Keratinocyte (primary cell): ENCODE results near the gene JMJD7. TPM values are rescaled to one million over a fixed set of nuclear protein-coding genes. Genes with fewer than 3 reads are reported as not detected.

Experiments used
- DNase-seq: peaks from one replicate; pipeline ENCODE4 v3.0.0-alpha.2; 2011; ENCODE audit warnings: low read depth, missing footprints, low spot score
- FAIRE-seq: peaks from 2 replicates; lab custom pipeline; 2011; peaks lifted over from hg19 to GRCh38; lab: Jason Lieb, UNC
- H2AFZ ChIP-seq: 2 replicates; pipeline ENCODE4 v1.6.0; 2012; ENCODE audit warnings: low read length, control low read depth, inconsistent platforms; ENCODE audit not compliant: control insufficient read depth
- H3K27ac ChIP-seq: 2 replicates; pipeline ENCODE4 v1.5.1; 2011; ENCODE audit warnings: low read length; ENCODE audit not compliant: control insufficient read depth, insufficient read depth
- H3K27me3 ChIP-seq: 3 replicates; pipeline ENCODE4 v1.6.0; 2011; ENCODE audit warnings: low read length; ENCODE audit not compliant: control insufficient read depth, insufficient read depth; ENCODE audit errors: extremely low read depth
- H3K36me3 ChIP-seq, 2 experiments: 2 replicates in 1 of 2; 3 replicates in 1 of 2; pipeline ENCODE4 v1.5.1; 2011; ENCODE audit warnings: low read length in 2 of 2, mild to moderate bottlenecking in 1 of 2; ENCODE audit not compliant: control insufficient read depth in 2 of 2, insufficient read depth in 2 of 2; ENCODE audit errors: extremely low read depth in 1 of 2
- H3K4me1 ChIP-seq: 3 replicates; pipeline ENCODE4 v1.5.1; 2011; ENCODE audit warnings: low read length; ENCODE audit not compliant: control insufficient read depth, insufficient read depth; ENCODE audit errors: extremely low read depth
- H3K4me2 ChIP-seq: 3 replicates; pipeline ENCODE4 v1.6.0; 2011; ENCODE audit warnings: low read depth, low read length; ENCODE audit not compliant: control insufficient read depth, insufficient read depth; ENCODE audit errors: extremely low read depth
- H3K4me3 ChIP-seq, 3 experiments: fragments of 200-600 bp in 1 of 3; sonication (generic) in 1 of 3; 2 replicates in 2 of 3; 3 replicates in 1 of 3; pipeline ENCODE4 v1.5.1; 2011 to 2016; ENCODE audit warnings: low read length in 3 of 3, mild to moderate bottlenecking in 3 of 3, control low read depth in 2 of 3, inconsistent platforms in 1 of 3, low read depth in 1 of 3, mixed read lengths in 1 of 3, mixed run types in 1 of 3, moderate library complexity in 1 of 3; ENCODE audit not compliant: control insufficient read depth in 2 of 3, insufficient read depth in 2 of 3; ENCODE audit errors: extremely low read depth in 1 of 3
- H3K79me2 ChIP-seq: 2 replicates; pipeline ENCODE4 v1.6.0; 2012; ENCODE audit warnings: low read length; ENCODE audit not compliant: control insufficient read depth, insufficient read depth
- H3K9ac ChIP-seq: 3 replicates; pipeline ENCODE4 v1.6.0; 2011; ENCODE audit warnings: low read length; ENCODE audit not compliant: control insufficient read depth, insufficient read depth; ENCODE audit errors: extremely low read depth
- H3K9me1 ChIP-seq: 3 replicates; pipeline ENCODE4 v1.6.0; 2011; ENCODE audit warnings: low read length; ENCODE audit not compliant: control insufficient read depth, insufficient read depth; ENCODE audit errors: extremely low read depth
- H3K9me3 ChIP-seq: 2 replicates; pipeline ENCODE4 v1.5.1; 2012; ENCODE audit warnings: low read depth, low read length; ENCODE audit not compliant: control insufficient read depth
- H4K20me1 ChIP-seq: 3 replicates; pipeline ENCODE4 v1.6.0; 2011; ENCODE audit warnings: low read length; ENCODE audit not compliant: control insufficient read depth, insufficient read depth; ENCODE audit errors: extremely low read depth
- CTCF ChIP-seq, 3 experiments: IDR thresholded peaks in 1 of 3; conservative IDR thresholded peaks in 1 of 3; optimal IDR thresholded peaks in 1 of 3; 2 replicates in 2 of 3; 3 replicates in 1 of 3; pipeline versions ENCODE3 to v1.5.1; 2011; ENCODE audit warnings: low read length in 3 of 3, mild to moderate bottlenecking in 3 of 3, moderate library complexity in 2 of 3, control low read depth in 1 of 3, inconsistent platforms in 1 of 3; ENCODE audit not compliant: insufficient read depth in 2 of 3; ENCODE audit errors: extremely low read depth in 1 of 3
- EZH2 ChIP-seq: IDR thresholded peaks from one replicate; pipeline ENCODE4 v1.6.1; 2012; ENCODE audit warnings: inconsistent platforms, mild to moderate bottlenecking, low read length, moderate library complexity
- dilution Hi-C: fragments of 300-500 bp; cut with MboI; formaldehyde crosslinking; loops from one replicate; pipeline ENCODE4 v1.7.0; 2020; ENCODE audit warnings: low sequenced_read_pairs; ENCODE audit not compliant: extremely low pct_ligation_motif_present
- polyA plus RNA-seq, 5 experiments: library from polyadenylated mRNA; depleted of rRNA in 3 of 5; stranded (reverse) in 3 of 5; stranded (forward) in 1 of 5; unstranded in 1 of 5; fragments of >200 nt; gene quantifications; 1 replicate in 1 of 5; 2 replicates in 3 of 5; 3 replicates in 1 of 5; pipeline versions ENCODE4 v1.2.1 to v1.2.3, GENCODE V29; 2011 to 2012; ENCODE audit warnings: missing spikeins in 2 of 5, low read depth in 1 of 5, low replicate concordance in 1 of 5

The JMJD7 gene
- polyA plus RNA-seq, 1 donor (not counting 4 experiments of a cell fraction or from before 2014, with no cell fraction given), result 8.2 TPM

GRCh38 chr15:41813426-41813825, 14.5 kb upstream of the JMJD7 start:
- Histone ChIP-seq H3K36me3 (peaks cover 59 to 78% of the 10 kb centered on the region in 2 experiments), H3K27ac (no peak overlapping the region), H3K4me2 (no peak overlapping the region), H3K27me3 (no peaks in the 10 kb centered on the region), H2AFZ (no peak overlapping the region), H3K9me3 (no peaks in the 10 kb centered on the region), H4K20me1 (no peaks in the 10 kb centered on the region), H3K4me3 (no peak overlapping the region), H3K9ac (no peak overlapping the region), H3K9me1 (no peaks in the 10 kb centered on the region), H3K79me2 (peaks cover 32% of the 10 kb centered on the region), H3K4me1 (peaks cover 17% of the 10 kb centered on the region)
- no peak for TF ChIP-seq EZH2
- no peak for TF ChIP-seq CTCF (optimal IDR thresholded peaks at IDR 0.05 in 1 of 3, IDR thresholded peaks at IDR 0.05 in 1 of 3, conservative IDR thresholded peaks at IDR 0.05 in 1 of 3; ENCODE audit: extremely low read depth in 1 of 3, insufficient read depth in 2 of 3, low read length in 3 of 3)
- no peak for DNase-seq
- dilution Hi-C loops, result no loop called here
- no peak for FAIRE-seq

- peaks cover 21% of the 10 kb centered on the region for H3K79me2 ChIP-seq
- dilution Hi-C loops, result no loop called here
- H3K4me2 ChIP-seq, result no peak overlapping the region
- H3K9me1 ChIP-seq, result no peaks in the 10 kb centered on the region
- H4K20me1 ChIP-seq, result no peaks in the 10 kb centered on the region
- H3K9ac ChIP-seq, result no peak overlapping the region
- FAIRE-seq (no peak), DNase-seq (no peak)
- no peak overlapping the region for H3K27ac ChIP-seq
- H3K4me1 ChIP-seq, result peaks cover 6% of the 10 kb centered on the region
- TF ChIP-seq EZH2 (no peak), CTCF (optimal IDR thresholded peaks at IDR 0.05 in 1 of 3, IDR thresholded peaks at IDR 0.05 in 1 of 3, conservative IDR thresholded peaks at IDR 0.05 in 1 of 3; ENCODE audit: extremely low read depth in 1 of 3, insufficient read depth in 2 of 3, low read length in 3 of 3) (no peak)
- no peaks in the 10 kb centered on the region for H3K27me3 ChIP-seq
- no peak overlapping the region for H2AFZ ChIP-seq
- H3K9me3 ChIP-seq, result no peaks in the 10 kb centered on the region
- no peak overlapping the region for H3K4me3 ChIP-seq
- H3K36me3 ChIP-seq, result peaks cover 69 to 88% of the 10 kb centered on the region in 2 experiments
These were observed 13.4 kb upstream of the JMJD7 start for GRCh38 chr15:41814534-41814933.
